ENCODE measurements around the gene ZNF366. TPM values are rescaled to one million over a fixed set of nuclear protein-coding genes. Genes with fewer than 3 reads are reported as not detected.

The ZNF366 gene
- polyA plus RNA-seq, 1 donor = 3.5 TPM

DNA sequence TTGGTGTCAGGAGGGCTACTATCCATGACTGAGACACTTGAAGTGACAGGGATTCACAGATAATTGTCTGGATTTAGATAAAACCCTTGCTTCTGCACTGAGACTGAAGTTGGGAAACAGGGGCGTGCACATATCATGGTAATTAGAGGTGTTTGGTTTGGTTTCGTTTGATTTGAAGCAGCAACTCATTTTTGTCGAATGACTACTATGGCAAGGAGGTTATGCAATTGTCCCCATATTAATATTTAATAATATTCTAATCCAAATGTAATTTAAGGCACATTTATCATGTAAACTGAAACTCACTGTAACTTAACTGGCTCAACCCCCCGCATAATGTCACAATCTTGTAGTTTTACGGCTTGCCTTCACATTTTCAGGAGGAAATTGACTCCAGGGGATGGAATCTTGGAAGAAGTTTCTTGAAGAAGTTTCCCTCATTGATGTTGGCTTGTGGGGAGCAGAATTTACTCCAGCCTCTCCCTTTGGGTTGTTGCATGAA is 12.5 kb downstream of the ZNF366 start:
- DNase-seq = no peak

DNA sequence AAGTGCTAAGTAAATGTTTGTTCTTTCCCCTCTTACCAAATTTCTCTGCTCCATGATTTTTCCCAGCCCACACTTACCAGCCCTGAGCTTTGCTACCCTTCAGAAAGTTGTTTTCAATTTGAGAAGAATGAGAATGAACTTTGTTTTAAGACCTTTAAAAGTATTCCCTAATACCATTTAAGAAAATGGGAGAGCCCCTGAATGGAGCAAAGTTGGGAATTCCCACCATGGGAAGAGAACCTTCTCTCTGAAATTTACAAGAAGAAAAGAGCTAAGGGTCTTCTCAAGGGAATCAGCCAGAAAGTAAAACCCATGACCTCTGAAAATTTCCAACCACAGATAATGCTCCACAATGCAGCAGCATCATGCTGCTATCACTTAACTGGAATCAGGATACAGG is 17.7 kb downstream of the ZNF366 start:
- DNase-seq = no peak

DNA sequence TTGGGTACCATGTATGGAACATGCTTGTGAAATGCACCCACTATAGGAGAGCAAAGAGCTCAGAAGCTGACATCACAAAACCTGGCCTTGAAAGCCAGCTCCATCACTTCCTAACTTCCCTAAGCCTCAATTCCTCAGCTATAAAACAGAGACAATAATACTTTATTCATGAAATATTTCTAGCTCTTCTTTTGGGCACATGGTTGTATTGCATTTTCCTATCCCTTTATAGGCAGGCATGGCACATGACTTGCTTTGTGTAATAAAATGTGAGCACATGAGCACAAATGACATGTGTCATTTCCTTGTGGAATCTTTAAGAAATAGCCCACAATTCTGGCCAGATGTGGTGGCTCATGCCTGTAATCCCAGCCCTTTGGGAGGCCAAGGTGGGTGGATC is 18.5 kb downstream of the ZNF366 start:
- DNase-seq = no peak

DNA sequence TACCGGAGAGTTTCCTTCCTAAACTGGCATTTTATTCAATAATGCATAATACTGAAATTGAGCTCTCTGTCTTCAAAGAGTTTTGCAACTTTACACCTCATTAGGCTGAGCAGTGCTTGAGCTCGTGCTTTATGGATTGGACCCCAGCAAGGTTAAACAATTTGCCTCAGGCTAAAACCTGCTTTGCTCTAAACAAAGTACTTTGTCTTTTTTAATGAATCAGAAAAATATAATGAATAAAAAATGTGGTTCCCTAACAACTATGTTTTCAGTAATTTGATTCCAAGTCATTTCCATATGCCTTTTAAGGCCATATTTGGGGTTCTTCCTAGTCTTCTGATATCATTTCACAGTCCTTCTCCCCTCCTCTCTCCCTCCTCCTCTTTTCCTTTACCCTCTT is 20.0 kb downstream of the ZNF366 start:
- no peak for DNase-seq

DNA sequence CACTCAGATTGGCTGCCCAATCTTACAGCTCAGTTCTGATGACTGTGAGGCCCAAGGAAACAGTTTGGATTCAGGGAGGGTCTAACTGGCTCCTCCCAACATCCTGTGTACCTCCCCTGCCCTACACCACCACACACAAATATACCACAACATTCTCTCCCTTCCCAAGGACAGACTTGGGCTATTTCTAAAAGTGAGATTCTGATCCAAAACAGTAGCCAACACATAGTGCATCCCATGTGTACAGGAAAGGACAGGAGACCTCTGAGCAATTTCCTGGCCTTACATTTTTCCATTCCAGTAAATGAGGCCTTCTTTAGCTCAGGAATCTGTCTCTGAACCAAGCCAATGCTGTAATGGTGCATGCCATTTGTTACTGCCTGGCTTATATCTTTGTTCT is 20.8 kb downstream of the ZNF366 start:
- no peak for DNase-seq

DNA sequence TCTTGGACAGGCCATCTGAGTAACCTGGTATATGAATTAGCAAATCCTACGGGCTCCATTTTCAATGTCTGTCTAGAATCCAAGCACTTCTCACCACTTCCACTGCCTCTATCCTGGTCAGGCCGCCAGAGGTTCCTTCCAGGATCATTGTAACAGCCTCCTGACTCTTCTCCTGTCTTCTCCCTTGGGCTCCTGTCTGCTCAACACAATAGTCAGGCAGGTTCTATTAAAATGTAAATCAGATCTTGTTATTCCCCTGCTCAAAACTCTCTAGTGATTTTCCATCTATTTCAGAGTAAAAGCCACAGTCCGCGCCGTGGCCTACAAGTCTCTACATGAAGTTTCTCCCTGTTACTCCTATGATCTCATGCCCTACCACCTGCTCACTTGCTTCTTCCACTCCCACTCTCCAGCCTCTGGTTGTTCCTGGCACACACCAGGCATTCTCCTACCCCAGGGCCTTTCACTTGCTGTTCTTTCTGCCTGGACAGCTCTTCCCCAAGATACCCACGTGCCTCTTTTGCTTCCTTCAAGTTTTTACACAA is 21.7 kb downstream of the ZNF366 start:
- DNase-seq = no peak

DNA sequence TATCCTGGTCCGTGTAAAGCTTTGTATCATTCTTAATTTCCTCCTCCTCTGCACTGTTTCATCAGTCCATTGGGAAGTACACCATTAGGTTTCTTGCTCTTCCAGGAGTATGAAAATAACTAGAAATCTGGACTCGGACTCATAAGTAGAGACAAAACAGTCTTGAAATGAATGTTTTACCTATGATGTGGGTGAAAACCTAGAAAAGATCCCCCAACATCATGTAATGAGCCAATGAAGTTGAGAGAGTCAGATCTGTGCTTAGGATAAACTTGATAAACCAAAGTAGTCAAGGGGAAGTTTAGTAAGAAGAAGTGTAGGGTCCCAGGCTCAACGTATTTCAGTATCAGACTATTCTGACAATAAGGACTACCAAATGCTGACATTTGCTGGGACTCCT is 25.2 kb downstream of the ZNF366 start:
- no peak for DNase-seq

DNA sequence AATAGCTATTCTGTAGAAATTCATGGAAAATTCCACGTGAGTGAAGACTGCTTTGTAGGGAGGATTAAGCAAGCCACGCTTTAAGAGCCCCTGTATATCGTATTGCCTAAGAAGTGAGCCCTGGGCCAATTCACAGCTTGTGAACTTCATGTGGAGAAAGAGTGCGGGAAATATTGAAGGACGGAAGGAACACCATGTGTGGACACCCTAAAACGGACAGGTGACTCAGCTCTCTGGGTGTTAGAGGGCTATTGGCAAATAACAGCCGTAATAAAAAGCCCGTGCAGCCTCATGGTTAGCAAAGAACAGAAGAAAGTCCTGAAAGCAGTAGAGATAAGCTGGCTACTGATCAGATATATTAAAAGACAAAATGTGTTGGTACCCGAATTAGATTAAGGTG is 26.4 kb downstream of the ZNF366 start:
- DNase-seq = no peak

DNA sequence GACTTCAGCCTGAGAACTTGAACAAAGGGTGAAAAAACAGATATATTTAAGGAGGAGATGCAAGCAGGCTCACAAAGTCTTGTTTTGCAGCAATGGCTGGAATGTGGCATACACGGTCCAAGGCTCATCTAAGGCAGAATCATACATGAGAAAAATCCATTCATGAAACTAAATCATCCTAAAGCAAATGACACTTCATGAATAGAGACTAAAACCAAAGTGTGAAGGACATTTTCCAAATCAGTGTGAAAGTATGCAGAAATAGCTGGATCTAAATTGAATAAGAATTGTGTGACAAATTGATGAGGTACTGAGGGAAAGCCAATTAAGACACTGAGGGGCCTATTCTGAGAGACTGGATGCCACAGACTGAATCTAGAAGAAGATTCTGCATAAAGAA is 27.3 kb downstream of the ZNF366 start:
- no peak for DNase-seq

DNA sequence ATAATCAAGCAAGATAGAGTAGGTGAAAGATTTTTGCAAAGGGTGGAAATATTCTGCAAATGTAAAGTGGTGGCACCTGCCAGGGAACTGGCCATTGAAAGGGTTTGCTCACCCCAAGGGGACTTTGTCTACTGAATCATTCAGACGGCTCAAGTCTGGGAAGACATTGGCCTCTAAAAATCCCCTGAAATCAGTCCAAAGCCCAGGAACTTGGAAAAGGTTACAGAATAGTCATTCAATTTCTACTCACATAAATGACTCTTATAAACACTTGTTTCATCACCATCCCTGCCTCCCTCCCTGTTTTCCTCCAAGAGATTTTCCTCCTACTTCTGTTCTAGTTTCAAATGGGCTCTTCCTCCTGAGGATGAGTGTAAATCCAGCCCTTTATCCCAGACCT is 28.5 kb downstream of the ZNF366 start:
- DNase-seq = no peak

DNA sequence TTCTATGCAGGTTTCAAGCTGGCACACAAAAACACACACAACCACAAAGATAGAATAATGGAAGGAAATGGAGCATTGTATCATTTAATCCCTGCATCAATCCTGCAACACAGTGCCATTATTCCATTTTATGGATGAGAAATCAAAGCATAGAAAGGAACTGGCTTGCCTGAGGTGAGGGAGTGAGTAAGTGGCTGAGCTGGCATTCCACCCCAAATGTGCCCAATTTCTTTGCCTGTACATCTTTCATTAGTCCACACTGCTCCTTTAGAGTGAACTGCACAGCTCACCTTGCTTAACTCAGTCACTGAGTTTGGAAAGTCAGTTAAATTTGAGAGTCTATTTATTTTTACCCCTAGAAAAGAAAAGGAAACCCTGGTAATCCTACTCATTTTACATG is 28.9 kb downstream of the ZNF366 start:
- no peak for DNase-seq

DNA sequence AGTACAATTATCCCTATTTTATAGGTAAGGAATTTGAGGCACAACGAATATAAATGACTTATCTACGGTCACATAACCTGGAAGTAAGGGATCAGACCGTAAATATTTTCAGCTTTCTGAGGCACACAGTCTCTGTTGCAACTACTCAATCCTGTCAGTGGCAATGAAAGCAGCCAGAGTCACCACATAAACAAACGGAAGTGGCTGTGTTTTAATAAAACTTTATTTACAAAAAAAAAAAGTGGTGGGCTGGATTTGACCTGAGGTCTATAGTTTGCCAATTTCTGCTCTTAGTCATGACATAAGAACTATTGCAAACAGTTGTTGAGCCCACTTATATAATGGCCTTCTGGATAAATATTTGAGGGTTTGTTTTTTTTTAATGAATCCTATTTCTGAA is 29.6 kb downstream of the ZNF366 start:
- DNase-seq = no peak

DNA sequence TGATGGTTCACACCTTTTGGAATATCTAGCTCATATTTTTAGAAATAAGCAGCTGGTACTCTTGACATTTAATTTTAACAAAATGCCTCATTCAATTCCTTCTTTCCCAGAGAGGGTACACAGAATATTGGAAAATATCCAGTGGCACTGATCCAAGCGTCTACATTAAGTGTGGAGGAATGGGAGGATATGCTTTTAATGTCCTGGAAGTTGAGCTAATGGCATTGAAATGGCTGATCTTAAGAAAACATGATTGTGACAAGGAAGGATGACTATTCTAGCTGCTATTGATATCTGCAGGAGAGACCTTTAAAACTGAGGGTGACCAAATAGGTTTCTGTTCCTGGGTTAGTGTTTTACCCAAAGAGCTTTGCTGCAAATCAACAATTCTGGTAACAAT is 30.0 kb downstream of the ZNF366 start:
- DNase-seq = no peak

DNA sequence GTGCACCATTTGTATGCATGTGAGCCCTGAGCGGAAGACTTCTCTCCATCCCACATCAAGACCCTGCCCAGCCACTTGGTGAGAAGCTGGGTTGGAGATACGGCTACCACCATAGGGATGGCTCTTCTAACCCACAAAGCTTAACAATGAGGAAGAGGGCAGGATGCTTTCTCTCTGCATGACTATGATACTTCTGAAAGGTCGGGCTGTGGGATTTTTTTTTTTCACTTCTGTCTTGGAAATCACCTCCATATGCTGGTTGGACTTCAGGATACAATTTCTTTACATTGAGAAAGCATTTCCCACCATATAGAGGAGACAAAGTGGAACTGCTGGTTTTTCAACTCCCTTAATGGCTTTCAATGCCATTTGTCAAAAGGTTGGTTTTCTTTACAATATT is 30.5 kb downstream of the ZNF366 start:
- no peak for DNase-seq

DNA sequence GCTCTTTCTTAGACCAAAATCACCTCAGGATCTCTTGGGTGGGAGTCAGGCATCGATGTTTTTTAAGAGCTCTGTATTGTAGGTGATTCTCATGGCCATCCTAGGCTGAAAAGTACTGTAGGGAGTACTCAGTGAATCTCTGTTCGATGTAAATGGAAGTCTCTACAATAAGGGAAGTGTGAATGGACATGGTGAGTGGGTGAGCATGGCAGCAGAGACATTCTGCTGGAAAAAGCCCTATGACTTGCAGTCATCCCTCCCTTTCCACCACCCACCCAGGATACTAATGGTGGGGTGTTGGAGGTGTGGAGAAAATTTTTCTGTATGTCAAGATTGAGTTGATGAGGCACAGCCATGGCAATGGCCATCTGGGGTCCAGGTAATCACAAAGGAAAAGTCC is 30.9 kb downstream of the ZNF366 start:
- DNase-seq = no peak

DNA sequence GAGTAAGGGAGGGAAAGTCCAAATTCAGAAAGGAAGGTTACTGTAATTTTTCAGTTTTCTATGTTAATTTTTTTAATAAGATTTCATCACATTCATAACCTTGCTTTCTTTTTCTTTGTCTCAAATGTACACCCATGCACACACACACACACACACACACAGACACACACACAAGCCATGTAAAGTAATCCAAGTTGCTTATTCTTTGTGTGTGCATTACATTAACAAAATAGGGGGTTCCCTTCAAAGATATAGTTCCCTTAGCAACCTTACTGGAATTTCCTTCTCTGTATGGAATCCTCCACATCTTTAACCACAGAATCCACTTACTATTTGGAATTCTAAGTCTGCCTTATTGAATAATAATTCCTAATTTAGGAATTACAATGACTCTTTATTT is 32.7 kb downstream of the ZNF366 start:
- DNase-seq = no peak

DNA sequence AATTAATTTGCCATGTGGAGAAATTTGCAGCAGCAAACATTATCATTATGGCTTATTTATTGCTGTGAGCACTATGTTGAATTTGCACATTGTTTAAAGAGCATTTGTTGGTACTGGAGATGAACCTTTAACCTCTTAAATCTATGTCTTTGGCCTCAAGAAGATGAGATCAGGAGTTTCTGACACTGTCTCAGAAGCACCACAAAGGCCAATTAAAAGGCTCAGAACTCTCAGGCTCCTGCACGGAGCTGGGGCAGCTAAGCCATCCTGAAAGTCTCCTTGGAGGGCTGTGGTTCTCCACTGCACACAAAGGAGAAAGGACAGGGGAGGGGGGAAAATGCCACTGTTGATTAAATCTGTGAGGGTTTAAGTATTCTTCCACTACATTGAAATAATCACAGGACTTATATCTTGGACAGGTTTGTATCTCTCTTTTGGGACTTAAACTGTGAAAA is 33.1 kb downstream of the ZNF366 start:
- DNase-seq = no peak

DNA sequence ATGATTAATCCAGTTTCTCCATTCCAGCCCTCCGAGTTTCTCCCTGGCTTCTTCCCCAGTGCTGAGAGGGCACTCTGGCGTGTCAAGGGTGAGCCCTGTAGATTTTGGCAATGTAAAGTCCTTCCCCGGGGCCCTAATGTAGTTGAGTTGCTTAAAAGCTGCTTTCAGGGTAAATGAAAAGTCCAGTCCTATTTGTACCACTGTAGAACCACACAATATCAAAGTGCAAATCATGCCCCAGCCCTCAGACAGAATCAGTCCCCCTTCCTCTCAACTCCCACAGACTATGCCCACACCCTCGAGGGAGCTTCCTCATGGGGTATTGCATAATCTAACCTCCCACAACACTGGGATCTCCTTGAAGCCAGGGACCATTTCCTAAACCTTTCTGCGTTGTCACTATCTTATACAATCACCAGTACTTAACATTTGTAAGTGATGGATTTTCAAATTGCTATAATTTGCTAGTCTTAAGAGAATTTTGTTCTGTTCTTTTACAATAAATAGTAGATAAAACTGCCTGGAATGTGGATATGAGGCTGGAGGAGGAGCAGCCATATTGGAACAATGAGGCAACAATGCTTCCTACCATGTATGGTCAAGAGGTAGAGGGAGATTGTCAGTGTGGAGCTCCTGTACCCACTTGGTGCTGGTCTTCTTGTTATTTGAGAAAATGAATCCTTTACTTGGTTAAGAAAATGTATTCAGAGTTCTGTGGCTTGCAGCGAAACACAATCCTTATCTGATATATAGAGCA is 34.4 kb downstream of the ZNF366 start:
- DNase-seq = no peak

DNA sequence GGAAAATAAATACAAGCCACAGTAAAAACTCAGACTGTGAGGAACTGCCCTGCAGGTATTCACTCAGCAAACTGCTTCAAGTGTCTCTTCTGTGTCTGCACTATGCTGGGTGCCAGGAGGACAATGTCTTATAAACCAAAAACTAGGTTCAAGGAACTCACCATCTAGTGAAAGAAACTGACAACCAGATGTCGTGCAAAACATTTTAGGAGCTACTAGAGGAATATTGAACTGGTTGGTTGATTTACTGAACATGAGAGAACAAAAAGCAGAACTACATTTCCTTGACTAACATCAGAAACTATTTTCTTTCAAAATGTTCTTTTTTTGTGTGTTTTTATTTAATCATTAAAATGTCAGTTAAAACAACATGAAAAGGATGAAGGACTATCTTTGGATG is 35.2 kb downstream of the ZNF366 start:
- no peak for DNase-seq

DNA sequence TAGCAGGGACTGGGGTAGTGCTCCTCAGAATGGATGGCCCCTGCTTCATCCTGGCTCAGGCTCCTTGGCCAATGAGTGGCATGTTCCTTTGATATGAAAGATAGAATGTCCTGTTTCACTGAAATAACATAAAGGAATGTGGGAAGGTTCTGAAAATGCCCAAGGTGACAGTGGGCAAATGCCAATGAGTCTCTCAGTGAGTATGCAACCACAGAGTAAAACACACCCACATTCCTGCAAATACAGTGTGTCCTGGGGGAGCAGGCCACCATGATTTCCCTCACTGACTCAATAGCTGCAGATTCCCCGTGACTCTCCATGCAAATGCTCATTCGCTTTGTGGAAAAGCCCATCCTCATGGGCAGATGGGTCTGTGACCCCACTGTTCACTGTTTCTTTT is 36.4 kb downstream of the ZNF366 start:
- DNase-seq = no peak

DNA sequence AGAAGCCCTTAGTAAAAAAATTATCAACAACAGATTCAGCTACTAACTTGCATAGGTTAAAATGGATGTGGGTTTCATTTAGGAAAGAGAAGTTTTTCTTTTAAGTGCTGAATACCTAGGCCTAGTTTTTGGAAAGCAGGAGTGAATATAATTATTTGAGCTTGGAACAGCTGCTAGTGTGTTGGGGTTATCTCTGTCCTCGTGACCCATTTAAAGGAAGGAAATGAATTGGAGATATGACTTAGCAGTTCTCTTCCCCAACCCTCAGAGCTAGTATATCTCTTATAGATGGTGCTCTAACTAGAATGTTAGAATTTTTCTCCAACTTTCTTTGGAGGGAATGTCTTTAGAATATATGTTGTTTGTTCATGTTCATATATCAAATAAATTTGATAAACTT is 38.6 kb downstream of the ZNF366 start:
- no peak for DNase-seq

DNA sequence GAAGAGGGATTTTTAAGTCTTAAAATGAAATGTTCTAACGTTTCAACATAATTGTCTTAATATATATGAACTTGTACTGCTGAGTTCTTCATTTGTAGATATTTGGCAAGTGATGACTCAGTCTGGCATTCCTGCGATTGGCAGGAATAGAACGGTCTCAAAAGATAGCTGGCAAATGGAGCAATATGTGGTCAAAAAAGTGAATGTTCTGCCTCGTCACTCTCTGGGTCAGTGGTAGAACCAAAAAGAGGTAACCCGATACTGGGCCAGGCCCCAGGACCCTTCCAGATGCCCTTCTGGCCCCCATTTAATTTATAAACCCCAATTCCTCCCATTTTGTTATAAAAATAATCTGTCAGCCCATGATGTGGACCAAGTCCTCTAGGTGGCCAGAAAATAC is 39.2 kb downstream of the ZNF366 start:
- no peak for DNase-seq

DNA sequence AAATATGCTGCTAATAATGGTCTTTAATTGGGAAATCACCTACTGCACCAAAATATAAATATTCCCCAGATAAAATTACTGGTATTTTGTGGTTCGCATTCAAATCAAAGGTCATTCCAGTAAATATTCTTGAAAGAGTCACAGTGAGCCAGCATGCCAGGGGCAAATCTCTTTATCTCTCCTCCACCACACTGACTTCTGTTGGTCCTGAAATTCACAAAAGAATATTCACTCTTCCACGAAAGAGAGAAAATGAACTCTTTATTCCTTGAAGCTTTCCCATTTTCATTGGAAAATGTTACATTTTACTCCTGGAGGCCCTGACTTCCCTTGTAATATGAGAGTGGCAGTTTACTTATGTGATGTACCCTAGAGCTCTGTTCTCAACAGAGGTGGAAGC is 39.7 kb downstream of the ZNF366 start:
- DNase-seq = no peak
